C4-2B (cell line): ENCODE data around the gene ADM2.

ENCODE experiments used
- CTCF ChIP-seq: fragments of 450-650 bp; conservative IDR thresholded peaks from 2 replicates; pipeline ENCODE4 v1.5.1; 2017; ENCODE audit warnings: mild to moderate bottlenecking
- ZFX ChIP-seq: fragments of 450-650 bp; IDR thresholded peaks from 2 replicates; pipeline ENCODE4 v1.6.1; 2017

- TF ChIP-seq CTCF (no peak), ZFX (no peak)
Observed at GRCh38 chr22:50504369-50505211, 23.2 kb downstream of the ADM2 start.
